Frontal cortex (tissue), 1 donor: ENCODE data around the gene SSUH2. TPM values are rescaled to one million over a fixed set of nuclear protein-coding genes. Genes with fewer than 3 reads are reported as not detected.

Experiments
- total RNA-seq: library from RNA; depleted of rRNA; stranded (reverse); fragments of >200 nt; gene quantifications from one replicate; pipeline ENCODE4 v1.2.3, GENCODE V29; 2014

SSUH2 gene
- total RNA-seq, 1 donor from 2014 or later, result 0.41 TPM

Other genes starting within 250 kb of the SSUH2 start
- gene LMCD1, start 143.0 kb downstream of the SSUH2 start, total RNA-seq, result 0.41 TPM
- not detected for gene CAV3, start 89.0 kb upstream of the SSUH2 start, total RNA-seq
- 2.0 TPM for gene OXTR, start 124.8 kb upstream of the SSUH2 start, total RNA-seq